ENCODE measurements around the gene FGF19.

Gene FGF19

GRCh38 chr11:69652999-69653398, 50.8 kb downstream of the FGF19 start:
- Mint-ChIP-seq H3K9me3 (no peaks in the 10 kb centered on the region), H3K27me3 (no peaks in the 10 kb centered on the region), H3K36me3 (ENCODE audit: low read depth) (peaks cover 4% of the 10 kb centered on the region), H3K4me1 (ENCODE audit: low read depth) (no peaks in the 10 kb centered on the region), H3K27ac (no peak overlapping the region), H3K4me3 (no peak overlapping the region)

- Mint-ChIP-seq H3K4me1 (ENCODE audit: low read depth) (no peaks in the 10 kb centered on the region), H3K4me3 (no peak overlapping the region), H3K27me3 (no peaks in the 10 kb centered on the region), H3K36me3 (ENCODE audit: low read depth) (peaks cover 4% of the 10 kb centered on the region), H3K27ac (no peak overlapping the region), H3K9me3 (no peaks in the 10 kb centered on the region)
Observed at GRCh38 chr11:69651834-69652620, 51.8 kb downstream of the FGF19 start.

- Mint-ChIP-seq H3K4me3 (no peak overlapping the region), H3K36me3 (ENCODE audit: low read depth) (peaks cover 4% of the 10 kb centered on the region), H3K27ac (no peak overlapping the region), H3K4me1 (ENCODE audit: low read depth) (no peaks in the 10 kb centered on the region), H3K9me3 (no peaks in the 10 kb centered on the region), H3K27me3 (no peaks in the 10 kb centered on the region)
Observed at GRCh38 chr11:69650832-69651344, 52.9 kb downstream of the FGF19 start.

GRCh38 chr11:69650081-69650831, 53.6 kb downstream of the FGF19 start:
- Mint-ChIP-seq H3K27me3 (no peaks in the 10 kb centered on the region), H3K9me3 (no peaks in the 10 kb centered on the region)

GRCh38 chr11:69649576-69649900, 54.3 kb downstream of the FGF19 start:
- Mint-ChIP-seq H3K4me1 (ENCODE audit: low read depth) (no peaks in the 10 kb centered on the region), H3K27me3 (no peaks in the 10 kb centered on the region), H3K27ac (no peak overlapping the region), H3K4me3 (no peak overlapping the region), H3K36me3 (ENCODE audit: low read depth) (peaks cover 4% of the 10 kb centered on the region), H3K9me3 (no peaks in the 10 kb centered on the region)

More at GRCh38 chr11:69650081-69650831, 53.6 kb downstream of the FGF19 start:
- H3K27ac Mint-ChIP-seq: no peak overlapping the region
- peaks cover 4% of the 10 kb centered on the region for H3K36me3 Mint-ChIP-seq (ENCODE audit: low read depth)
- H3K4me3 Mint-ChIP-seq: no peak overlapping the region
- no peaks in the 10 kb centered on the region for H3K4me1 Mint-ChIP-seq (ENCODE audit: low read depth)

GRCh38 chr11:69648679-69649575, 54.9 kb downstream of the FGF19 start:
- peaks cover 4% of the 10 kb centered on the region for H3K36me3 Mint-ChIP-seq (ENCODE audit: low read depth)
- H3K4me1 Mint-ChIP-seq (ENCODE audit: low read depth): peaks cover 2% of the 10 kb centered on the region

More at GRCh38 chr11:69648679-69649575, 54.9 kb downstream of the FGF19 start:
- Mint-ChIP-seq H3K9me3 (no peaks in the 10 kb centered on the region), H3K4me3 (no peak overlapping the region), H3K27ac (no peak overlapping the region), H3K27me3 (no peaks in the 10 kb centered on the region)

Measured in stimulated activated naive CD8-positive, alpha-beta T cell treated with anti-CD3 and anti-CD28 coated beads, Interleukin-15, Interleukin-2, amounts not matched to agents 100 ng/mL and 50 ng/mL, for 24 hours (primary cell).